Left renal pelvis (tissue), 4 donors: ENCODE results near the gene PIK3R6. TPM values are rescaled to one million over a fixed set of nuclear protein-coding genes. Genes with fewer than 3 reads are reported as not detected.

ENCODE experiments used
- DNase-seq, 4 donors: peaks; one replicate each; pipeline ENCODE4 v3.0.0-alpha.2; 2013; ENCODE audit warnings: low read depth in 4 of 4, low spot score in 3 of 4
- polyA plus RNA-seq, 4 donors: library from polyadenylated mRNA; unstranded; fragments of 120-200 nt; gene quantifications; one replicate each; pipeline ENCODE4 v1.2.1, GENCODE V29; 2013; ENCODE audit not compliant: insufficient read length in 4 of 4

PIK3R6 gene
- polyA plus RNA-seq, 4 donors: 1.0 to 1.8 (median 1.6) TPM

DNA sequence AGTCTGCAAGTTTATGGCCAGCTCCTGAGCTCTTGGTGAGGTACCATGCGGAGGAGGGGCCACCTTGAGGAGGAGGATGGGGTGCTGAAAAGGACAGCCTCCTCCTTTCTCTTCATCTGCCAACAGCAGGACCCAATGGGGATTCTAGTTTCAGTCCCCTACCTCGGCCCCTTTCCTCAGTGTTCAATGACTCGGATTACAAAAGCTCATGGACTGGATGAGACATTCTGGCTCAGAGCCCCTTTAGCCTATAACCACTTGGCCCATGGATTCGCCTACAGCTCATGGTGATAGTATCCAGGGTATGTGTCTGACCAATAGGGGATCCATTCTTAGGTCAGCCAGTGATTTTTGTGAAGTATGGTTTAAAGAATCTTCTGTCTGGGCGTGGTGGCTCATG lies 8.5 kb upstream of the PIK3R6 start:
- DNase-seq: no peak

DNA sequence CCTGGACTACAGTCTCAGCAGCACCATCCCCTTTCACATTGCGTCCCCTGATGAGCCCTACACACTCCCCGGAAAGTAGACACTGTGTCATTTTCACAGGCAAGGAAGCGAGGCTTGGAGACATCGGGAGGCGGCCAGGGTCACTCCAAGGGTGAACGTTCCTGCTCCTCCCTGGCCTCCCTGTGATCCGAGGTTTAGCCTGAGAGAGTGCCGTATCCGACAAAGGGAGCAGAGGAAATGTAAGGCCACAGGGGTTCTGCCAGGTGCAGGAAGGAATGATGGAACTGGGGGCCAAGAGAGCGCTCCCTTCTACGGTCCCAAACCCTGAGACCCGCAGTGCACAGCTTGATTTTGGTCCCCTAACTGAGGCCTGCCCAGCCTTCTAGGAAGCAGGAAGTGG lies 8.0 kb upstream of the PIK3R6 start:
- DNase-seq: no peak

DNA sequence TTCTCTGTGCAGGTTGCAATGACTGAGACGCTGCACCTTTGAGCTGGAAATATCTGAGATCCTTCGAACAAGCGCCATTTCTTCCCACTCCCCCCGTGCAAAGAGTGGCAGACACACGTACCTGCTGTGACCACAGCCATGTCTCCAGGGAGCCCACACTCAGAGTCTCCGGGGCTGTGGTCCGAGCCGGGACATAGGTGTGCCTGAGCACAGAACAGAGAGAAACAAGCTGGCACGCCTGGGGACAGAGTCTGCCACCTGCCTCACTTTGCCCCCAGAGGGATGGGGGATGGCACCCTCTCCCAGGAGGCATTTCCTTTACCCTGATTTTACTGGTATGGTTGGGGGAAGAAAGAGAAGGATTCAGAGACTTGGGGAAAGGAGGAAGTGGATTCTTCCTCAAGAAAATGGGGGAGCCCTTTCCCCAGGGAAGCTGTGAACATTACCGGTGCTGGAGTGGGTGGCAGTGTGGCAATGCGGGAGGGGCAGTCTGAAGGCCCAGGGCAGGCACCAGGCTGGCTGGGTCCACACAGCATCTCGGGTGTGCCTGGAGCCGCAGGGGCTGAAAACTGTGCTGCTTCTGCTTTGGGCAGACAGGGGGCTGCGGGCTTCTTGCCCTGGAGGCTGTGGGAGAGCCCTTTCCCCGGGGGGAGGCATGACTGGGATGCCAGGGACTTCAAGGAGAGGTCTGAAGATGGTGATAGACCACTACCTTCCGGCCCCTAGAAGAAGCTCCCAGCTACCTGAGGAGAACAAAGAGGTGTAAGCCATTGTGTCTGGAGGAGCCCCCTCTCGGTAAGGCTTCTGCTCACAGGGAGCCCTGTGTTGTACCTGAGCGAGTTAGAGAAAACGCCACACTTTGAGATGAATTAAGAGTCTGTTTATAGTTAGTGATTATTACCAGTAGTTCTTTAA lies 6.6 kb upstream of the PIK3R6 start:
- DNase-seq: no peak

DNA sequence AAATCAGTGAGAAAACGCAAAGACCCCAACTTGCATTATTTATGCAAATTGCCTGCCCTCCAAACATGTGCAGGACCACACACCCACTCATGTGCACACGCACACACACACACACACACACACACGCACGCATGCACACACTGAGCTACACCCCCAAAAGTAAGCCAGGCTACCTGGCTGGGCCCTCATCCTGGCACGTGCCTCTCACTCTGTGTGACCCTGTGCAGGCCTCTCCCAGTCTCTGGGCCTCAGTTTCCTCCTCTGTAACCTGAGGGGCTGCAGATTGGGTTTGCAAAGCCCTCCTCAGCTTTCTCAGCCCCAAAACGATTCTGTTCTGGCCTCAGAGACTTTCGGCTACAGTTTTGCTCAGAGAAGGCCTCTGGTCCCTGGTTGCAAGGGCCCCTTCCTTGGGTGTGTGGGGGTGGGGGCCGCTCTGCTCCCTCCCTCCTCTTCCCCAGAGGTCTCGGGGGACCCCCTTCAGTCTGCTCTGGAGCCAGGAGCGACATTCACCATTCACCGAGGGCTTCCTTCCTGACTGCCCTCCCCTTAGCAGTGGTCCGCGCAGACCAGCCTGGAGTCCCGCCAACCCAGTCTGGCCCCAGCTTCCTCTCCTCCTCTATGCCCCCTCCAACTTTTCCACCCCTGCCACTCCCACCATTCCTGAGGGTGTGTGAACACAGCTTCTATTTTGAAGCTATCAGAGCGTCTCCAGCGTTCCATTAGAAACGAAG lies 5.4 kb upstream of the PIK3R6 start:
- no peak for DNase-seq

DNA sequence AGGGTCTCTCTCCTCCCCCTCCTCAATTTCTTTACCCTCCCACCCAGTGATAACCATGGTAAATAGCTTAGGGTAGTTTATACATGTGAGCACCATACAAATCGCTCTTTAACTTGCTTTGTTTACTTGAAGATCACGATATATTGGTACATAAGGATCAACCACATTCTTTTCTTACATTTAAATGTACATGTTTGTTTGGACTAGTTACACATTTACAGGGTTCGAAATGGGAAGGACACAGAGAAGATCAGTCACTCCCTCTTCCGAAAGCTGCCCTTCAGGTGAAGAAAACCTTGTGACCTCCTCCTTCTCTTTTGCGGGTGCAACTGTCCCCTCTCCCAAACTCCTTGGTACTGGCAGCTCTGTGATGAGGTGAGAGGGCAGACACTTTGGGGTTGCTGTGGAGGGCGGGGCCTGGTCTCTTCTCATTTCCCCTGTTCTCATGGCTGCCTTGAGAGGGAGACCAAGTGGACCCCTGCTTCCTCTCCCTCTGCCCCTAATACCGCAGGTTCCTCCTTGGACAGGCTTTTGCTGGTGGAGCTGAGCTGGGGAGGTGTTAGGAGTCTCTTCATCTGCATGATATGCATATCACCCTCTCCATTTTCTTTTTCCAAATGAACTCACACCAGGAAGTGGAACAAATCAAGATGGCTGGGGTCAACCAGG lies 4.7 kb upstream of the PIK3R6 start:
- DNase-seq: no peak

DNA sequence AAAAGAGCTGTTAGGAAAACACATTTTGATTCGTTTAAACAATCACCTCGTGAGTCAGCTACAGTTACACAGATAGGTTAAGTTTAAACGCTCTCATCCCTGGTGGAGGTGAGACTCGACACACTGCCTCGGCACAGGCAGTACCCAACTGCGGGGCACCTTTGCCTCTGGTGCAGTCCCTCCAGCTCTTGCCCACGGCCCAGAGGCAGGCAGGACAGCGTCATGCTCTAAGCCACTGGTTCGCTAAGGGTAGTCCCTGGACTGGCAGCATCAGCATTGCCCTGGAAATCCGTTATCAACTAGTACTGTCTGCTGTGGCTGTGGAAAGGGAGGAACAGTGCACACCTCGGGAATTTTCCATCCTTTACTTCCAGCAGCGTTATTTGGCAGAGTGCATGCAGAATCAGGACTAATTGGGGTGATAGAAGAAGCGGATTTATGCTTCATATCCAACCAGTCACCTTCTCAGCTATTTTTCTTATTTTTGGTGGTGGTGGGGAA lies 3.7 kb upstream of the PIK3R6 start:
- DNase-seq: no peak

DNA sequence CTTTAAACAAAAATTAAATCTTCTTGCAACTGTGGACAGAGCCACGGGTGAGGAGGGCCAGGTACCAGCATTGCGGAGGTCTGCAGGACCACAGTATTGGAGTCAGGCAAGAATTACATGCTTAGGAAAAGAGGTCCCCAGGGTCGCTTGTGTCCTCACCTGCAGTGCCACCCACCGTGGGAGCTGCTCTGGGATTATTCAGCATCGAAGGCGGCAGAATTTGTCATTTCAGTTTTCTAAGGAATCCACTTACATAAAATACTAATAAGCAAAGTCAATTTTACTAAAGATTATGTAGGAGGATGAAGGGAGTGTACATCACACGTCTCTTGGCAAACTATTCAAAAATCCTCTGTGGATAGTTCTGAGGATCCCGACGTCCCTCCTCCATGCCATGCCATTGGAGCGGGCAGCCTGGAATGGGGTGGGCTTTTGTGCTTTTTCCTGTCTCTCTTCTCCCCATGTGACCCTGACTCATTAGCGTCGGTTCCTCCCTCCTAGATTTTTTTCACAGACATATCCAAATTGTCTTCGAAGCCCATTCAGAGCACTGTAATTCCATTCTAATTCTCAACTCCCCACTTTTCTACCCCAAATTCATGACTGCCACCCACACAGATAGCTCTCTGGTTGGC lies 3.0 kb upstream of the PIK3R6 start:
- DNase-seq: no peak

DNA sequence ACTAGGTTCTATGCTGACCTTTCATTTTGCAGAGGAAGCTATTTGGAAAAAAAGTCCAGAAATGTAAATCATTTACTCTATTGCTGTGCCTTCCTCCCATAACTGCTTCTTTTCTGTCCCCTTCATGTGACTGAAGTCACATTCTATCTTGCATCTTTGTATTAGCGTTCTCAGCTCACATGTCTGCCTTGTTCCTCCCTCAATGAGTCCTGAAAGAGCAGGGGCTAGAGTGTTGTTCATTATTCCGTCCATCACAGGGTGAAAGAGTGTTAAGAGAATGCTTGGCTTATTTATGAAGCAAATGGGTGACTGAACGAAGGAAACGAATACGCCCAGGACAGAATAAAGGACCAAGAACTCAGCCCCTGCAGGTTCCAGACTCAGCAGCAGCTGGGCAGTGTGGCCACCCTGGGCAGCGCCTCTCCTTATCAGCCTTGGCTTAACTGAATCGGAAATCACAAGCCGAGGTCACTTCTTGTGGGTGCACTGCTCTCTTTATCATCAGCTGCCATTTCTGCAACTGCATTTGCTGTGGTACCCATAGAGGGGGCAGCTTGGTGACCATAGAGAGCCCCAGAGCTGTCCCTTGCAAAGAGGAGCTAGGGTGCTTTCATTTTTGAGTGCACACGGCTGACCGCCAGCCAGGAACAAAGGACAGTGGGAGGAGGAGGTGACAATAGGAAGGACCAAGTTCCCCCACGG lies 1.8 kb upstream of the PIK3R6 start:
- no peak for DNase-seq

DNA sequence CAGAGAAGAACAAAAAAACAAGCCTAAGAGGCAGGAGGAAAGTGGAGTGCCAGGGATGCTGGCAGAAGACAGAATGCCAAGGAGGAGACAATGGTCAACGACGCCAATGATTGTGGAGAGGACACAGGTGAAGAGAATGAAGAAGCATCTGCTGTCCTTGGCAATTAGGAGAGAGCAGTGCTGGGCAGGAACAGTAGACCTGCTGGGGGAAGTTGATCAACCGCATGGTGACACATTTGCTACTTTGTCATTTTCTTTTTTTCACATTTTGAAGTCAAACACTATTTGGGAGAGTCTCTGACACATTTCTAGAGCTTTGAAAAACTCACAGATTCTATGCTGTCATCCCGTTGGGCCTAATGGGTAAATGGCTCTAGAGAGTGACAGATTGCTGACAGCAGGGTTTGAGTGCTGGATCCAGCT lies 1.1 kb upstream of the PIK3R6 start:
- no peak for DNase-seq

DNA sequence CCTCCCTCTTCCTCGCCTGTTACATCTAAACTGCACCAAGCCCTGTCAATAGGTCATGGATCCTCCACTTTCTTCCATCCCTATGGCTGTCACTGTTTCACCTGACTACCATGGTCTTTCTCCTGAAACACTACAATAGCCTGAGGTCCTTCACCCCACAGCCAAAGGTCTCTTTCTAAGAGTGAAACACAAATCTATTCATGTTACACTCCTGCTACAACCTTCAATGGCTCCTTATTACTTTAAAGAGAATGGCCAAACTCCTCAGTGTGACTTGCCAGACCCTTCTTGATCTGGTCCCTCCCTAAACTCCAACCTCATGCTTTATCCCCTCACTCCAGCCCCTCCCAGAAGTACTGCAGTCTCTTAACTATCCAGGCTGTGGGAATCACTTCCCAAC lies 618 bp upstream of the PIK3R6 start:
- no peak for DNase-seq

DNA sequence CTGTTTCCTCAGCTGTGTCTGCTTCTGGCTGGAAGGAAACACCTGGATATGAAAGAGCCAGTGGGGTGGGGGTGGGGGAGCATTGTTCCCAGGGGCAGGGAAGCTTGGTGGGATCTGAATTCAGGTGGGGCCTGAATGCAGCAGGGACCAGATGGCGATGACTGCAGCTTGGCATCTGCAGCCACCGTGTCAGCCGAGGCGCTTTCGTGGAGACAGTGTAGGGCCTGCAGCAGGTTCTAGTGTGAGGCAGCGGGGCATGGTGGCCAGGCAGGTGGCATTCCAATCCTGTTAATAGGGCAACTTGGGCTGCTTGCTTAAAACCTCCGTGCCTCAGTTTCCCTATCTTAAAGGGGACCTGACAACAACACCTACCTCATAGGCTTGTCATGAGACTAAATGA lies 1.7 kb downstream of the PIK3R6 start:
- no peak for DNase-seq

DNA sequence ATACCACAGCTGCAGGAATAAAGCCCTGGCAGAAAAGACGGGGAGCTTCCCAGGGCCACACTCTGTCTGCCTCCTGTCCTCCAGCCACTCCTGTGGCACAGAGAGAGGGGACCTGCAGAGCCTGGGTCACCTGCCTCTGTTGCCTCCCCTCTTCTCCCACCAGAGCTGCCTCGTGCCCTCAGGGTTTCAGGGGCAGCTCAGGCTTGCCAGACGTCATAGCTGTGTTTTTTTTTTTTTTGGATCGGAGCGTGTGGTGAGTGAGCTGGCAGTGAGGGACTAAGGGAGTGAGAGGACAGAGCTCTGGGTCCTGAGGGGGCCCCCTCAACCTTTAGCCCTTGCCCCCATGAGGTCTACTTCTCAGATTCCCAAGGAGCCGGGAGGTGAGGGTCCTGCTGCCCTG lies 2.1 kb downstream of the PIK3R6 start:
- DNase-seq: no peak

DNA sequence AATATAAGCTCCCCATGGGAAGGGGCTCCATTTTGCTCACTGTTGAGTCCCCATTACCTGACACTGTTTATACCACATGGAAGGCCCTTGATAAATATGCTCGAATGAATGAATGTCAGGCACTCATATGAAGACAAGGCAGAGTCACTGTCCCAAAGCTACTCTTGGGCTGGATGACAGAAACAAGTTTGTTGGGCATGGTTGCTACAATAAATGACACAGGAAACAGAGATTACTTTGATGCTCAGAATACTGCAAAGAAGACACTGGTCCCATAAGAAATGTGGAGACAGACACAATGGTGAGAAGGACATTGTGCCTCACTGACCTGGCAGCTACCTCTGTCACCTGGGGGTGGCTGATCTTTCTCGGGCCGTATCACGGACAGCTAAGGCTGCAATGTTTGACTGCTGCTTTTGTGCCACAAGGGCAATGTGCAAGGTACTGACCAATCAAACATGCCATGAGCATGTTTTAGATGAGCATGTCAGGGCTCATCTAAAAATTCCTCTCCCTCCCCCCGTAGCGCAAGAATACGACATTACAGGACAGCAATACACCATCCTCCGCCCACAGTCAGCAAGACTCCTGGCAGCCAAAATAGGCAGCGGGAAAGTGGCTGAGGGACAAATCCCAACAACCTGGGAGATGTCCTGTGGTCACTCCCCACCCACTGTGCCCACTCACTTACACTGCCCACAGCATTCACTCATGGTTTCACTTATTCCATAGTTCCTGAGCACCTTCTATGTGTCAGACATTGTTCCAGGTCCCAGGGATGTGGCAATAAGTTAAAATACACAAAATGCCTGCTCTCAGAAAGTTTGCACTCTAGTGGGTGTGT lies 5.0 kb downstream of the PIK3R6 start:
- no peak for DNase-seq

DNA sequence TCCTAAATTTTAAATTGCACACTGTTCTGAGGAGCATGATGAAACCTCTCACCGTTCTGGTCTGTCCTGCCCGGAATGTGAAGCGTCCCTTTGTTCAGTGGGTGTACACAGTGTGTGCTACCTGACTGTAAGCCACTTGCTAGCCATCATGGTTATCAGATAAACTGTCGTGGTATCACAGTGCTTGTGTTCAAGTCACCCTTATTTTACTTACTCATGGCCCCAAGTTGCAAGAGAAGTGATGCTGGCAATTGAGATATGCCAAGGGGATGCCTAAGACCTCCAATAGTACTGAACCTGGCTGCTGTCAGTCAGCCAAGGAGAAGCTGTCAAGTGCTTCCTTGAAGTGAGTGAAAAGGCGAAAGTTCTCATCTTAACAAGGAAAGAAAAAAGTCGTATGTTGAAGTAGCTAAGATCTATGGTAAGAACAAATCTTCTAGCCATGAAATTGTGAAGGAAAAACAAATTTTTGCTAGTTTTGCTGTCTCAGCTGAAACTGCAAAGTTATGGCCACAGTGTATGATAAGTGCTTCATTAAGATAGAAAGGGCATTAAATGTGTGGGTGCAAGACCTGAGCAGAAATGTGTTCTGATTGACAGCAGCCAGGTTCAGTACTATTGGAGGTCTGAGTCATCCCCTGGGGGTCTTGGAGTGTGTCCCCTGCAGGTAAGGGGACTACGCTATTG lies 5.8 kb downstream of the PIK3R6 start:
- DNase-seq: no peak

DNA sequence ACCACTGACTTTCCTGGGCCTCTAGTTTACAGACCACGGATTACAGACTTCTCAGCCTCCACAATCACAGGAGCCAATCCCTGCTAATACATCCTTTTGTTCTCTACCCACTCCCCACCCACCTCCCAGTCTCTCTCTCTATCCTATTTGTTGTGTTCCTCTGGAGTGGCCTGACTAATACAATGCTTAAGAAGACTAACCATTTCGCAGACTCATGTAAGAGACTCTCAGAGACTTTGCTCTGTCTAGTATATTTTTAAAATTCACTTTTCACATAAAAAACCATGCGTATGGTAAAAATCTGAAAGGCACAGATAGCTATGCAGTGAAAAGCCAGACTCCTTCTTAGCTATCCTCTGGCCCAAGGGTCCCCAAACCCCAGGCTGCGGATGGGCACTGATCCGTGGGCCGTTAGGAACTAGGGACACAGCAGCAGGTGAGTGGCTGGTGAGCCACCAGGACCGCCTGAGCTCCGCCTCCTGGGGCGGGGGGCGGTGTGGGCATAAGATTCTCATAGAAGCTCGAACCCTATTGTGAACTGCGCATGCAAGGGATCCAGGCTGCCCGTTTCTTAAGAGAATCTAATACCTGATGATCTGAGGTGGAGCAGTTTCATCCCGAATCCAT lies 7.6 kb downstream of the PIK3R6 start:
- DNase-seq: no peak

DNA sequence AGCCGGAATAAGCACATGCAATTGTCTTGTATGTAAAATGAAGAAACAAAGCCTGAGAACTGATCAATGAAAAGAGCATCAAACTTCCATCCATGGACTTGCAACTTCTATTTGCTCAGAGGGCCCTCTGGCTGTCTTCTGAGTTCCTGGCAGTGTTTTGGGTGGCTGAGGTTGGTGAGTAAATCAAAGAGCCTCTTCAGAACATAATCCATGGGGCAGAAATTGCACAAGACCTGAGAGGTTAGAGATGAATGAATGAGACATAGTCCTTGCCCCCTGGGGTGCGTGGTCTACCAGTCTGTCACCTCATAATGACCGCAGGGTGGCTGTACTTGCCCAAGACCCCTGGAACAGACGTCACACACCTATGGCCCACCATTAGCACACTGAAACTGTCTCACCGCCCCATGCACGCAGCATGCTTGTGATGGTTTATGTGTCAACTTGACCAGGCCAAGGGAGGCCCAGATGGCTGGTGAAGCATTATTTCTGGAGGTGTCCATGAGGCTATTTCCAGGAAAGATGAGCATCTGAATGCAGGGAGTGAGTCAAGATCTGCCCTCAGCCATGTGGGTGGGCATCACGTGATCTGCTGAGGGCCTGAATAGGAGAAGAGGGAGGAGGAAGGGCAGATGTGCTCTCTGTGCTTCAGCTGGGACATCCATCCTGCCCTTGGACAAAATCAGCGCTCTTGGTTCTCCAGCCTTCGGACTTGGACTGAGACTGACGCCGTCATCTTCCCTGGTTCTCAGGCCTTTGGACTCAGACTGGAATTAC lies 8.3 kb downstream of the PIK3R6 start:
- no peak for DNase-seq

DNA sequence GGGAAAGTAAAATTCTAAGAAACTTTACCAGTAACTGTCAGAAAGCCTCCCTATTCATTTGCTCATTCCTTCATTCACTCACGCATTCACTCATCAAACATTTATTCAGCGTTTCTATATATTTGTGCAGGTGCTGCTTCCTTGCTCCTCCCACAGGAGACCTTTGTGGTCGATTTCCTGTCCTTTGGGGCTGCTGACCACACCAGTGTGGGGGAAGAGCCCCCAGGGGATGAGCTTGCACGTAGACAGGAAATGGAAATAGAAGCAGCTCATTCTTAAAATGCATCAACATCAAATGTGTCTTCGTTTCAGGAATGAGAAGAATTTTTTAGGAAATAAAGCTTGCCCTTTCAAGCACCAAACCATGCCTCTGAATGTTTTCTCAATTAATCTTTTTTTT lies 9.6 kb downstream of the PIK3R6 start:
- DNase-seq: no peak
